KMS-11 (cell line): ENCODE results near the gene PRKAR1B.

Experiments used
- H2AFZ ChIP-seq: fragments of 200-600 bp; sonication (generic); 2 replicates; pipeline ENCODE4 v1.6.1; 2016; ENCODE audit warnings: antibody characterized with exemption, mixed run types, low read depth
- H3K27ac ChIP-seq: fragments of 200-600 bp; sonication (generic); 2 replicates; pipeline ENCODE4 v1.6.1; 2016; ENCODE audit warnings: mild to moderate bottlenecking, mixed run types
- H3K27me3 ChIP-seq: fragments of 200-600 bp; sonication (generic); 2 replicates; pipeline ENCODE4 v1.6.1; 2017; ENCODE audit warnings: mild to moderate bottlenecking, low read depth, mixed run types, moderate library complexity; ENCODE audit not compliant: insufficient read depth
- H3K36me3 ChIP-seq: fragments of 200-600 bp; sonication (generic); 2 replicates; pipeline ENCODE4 v1.6.1; 2017; ENCODE audit warnings: mild to moderate bottlenecking, mixed run types; ENCODE audit not compliant: insufficient read depth
- H3K4me1 ChIP-seq: fragments of 200-600 bp; sonication (generic); 2 replicates; pipeline ENCODE4 v1.6.1; 2016; ENCODE audit warnings: mild to moderate bottlenecking, low read depth, mixed run types; ENCODE audit not compliant: poor library complexity, severe bottlenecking
- H3K4me2 ChIP-seq: fragments of 200-600 bp; sonication (generic); 2 replicates; pipeline ENCODE4 v1.7.0; 2016; ENCODE audit warnings: mild to moderate bottlenecking, mixed run types
- H3K4me3 ChIP-seq: fragments of 200-600 bp; sonication (generic); IDR thresholded peaks from 2 replicates; pipeline ENCODE4 v1.6.1; 2017; ENCODE audit warnings: low read depth, low read length, mixed read lengths; ENCODE audit not compliant: insufficient read depth
- H3K79me2 ChIP-seq: fragments of 200-600 bp; sonication (generic); 2 replicates; pipeline ENCODE4 v1.6.1; 2016; ENCODE audit warnings: low read depth, mixed run types; ENCODE audit not compliant: insufficient read depth
- H3K9ac ChIP-seq: fragments of 200-600 bp; sonication (generic); 2 replicates; pipeline ENCODE4 v1.6.1; 2016; ENCODE audit warnings: mild to moderate bottlenecking, mixed run types
- H4K20me1 ChIP-seq: fragments of 200-600 bp; sonication (generic); 2 replicates; pipeline ENCODE4 v1.6.1; 2016; ENCODE audit warnings: mild to moderate bottlenecking, mixed run types; ENCODE audit not compliant: insufficient read depth
- CTCF ChIP-seq: fragments of 200-600 bp; sonication (generic); conservative IDR thresholded peaks from 2 replicates; pipeline ENCODE4 v1.6.1; 2017; ENCODE audit warnings: low read depth, mild to moderate bottlenecking, antibody characterized with exemption, low read length, moderate library complexity, mixed read lengths

The PRKAR1B gene

GRCh38 chr7:568031-568951, 158.8 kb downstream of the PRKAR1B start:
- no peak overlapping the region for H3K27ac ChIP-seq
- no peaks in the 10 kb centered on the region for H3K27me3 ChIP-seq
- H4K20me1 ChIP-seq, result no peaks in the 10 kb centered on the region
- no peaks in the 10 kb centered on the region for H3K79me2 ChIP-seq
- H3K4me1 ChIP-seq, result no peaks in the 10 kb centered on the region
- H2AFZ ChIP-seq, result no peak overlapping the region
- H3K4me3 ChIP-seq, result no peak overlapping the region
- no peaks in the 10 kb centered on the region for H3K36me3 ChIP-seq
- no peak for TF ChIP-seq CTCF
- no peak overlapping the region for H3K9ac ChIP-seq
- no peak overlapping the region for H3K4me2 ChIP-seq

- H3K36me3 ChIP-seq, result no peaks in the 10 kb centered on the region
- H3K9ac ChIP-seq, result no peak overlapping the region
- H3K4me1 ChIP-seq, result no peaks in the 10 kb centered on the region
- no peak overlapping the region for H3K4me3 ChIP-seq
- no peak overlapping the region for H3K4me2 ChIP-seq
- no peak for TF ChIP-seq CTCF
- H3K27ac ChIP-seq, result no peak overlapping the region
- H2AFZ ChIP-seq, result no peak overlapping the region
- H4K20me1 ChIP-seq, result no peaks in the 10 kb centered on the region
- H3K27me3 ChIP-seq, result no peaks in the 10 kb centered on the region
- H3K79me2 ChIP-seq, result no peaks in the 10 kb centered on the region
Measured at GRCh38 chr7:567305-567883, 159.7 kb downstream of the PRKAR1B start.

GRCh38 chr7:566100-566499, 161.0 kb downstream of the PRKAR1B start:
- Histone ChIP-seq H4K20me1 (no peaks in the 10 kb centered on the region), H3K36me3 (no peaks in the 10 kb centered on the region), H3K4me3 (no peak overlapping the region), H3K27ac (no peak overlapping the region), H2AFZ (no peak overlapping the region), H3K4me2 (no peak overlapping the region), H3K4me1 (no peaks in the 10 kb centered on the region), H3K27me3 (no peaks in the 10 kb centered on the region), H3K79me2 (no peaks in the 10 kb centered on the region), H3K9ac (no peak overlapping the region)
- TF ChIP-seq CTCF, result no peak

GRCh38 chr7:564176-564865, 162.8 kb downstream of the PRKAR1B start:
- H3K4me1 ChIP-seq, result no peaks in the 10 kb centered on the region
- no peak overlapping the region for H3K4me3 ChIP-seq
- no peak overlapping the region for H3K27ac ChIP-seq
- H3K79me2 ChIP-seq, result no peaks in the 10 kb centered on the region
- no peaks in the 10 kb centered on the region for H4K20me1 ChIP-seq
- H3K36me3 ChIP-seq, result no peaks in the 10 kb centered on the region
- TF ChIP-seq CTCF, result no peak
- H3K4me2 ChIP-seq, result no peak overlapping the region
- no peak overlapping the region for H2AFZ ChIP-seq
- H3K9ac ChIP-seq, result no peak overlapping the region
- no peaks in the 10 kb centered on the region for H3K27me3 ChIP-seq
